Measurements from ENCODE around the gene PLK4.
"Not testable (repeated sequence)": the region's sequence is repeated elsewhere in the genome, so short reads cannot be mapped to it uniquely, and the experiment has no call there.

Gene PLK4

GRCh38 chr4:127916512-127916911 is 35.8 kb downstream of the PLK4 start:
- no peak for DNase-seq

DNA sequence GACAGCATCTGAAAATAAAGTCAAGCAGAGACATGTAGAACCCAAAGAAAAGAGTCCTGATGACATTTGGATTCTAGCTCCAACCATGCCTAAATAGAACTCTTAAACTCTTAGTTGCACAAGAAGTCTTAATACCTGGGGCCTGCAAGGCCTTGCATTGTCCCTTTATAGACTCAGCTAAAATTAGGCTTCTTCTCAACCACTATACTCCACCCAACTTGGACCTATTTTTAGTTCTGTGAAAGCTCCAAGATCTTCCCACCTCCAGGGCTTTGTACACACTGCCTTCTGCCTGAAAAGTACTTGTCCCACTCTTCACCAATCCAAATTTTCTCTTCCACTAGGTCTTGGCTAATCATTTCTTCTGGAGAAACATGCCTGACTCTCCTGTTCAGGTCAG is 36.5 kb downstream of the PLK4 start:
- DNase-seq: no peak

- DNase-seq: no peak
Measured at GRCh38 chr4:127920521-127920920, 39.8 kb downstream of the PLK4 start.

- no peak for DNase-seq
Measured at GRCh38 chr4:127922226-127922625, 41.5 kb downstream of the PLK4 start.

DNA sequence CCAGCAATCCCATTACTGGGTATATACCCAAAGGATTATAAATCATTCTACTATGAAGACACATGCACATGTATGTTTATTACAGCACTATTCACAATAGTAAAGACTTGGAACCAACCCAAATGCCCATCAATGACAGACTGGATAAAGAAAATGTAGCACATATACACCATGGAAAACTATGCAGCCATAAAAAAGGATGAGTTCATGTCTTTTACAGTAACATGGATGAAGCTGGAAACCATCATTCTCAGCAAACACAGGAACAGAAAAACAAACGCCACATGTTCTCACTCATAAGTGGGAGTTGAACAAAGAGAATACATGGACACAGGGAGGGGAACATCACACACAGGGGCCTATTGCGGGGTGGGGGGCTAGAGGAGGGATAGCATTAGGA is 45.0 kb downstream of the PLK4 start:
- not testable (repeated sequence) for DNase-seq

GRCh38 chr4:127930175-127930574 is 49.5 kb downstream of the PLK4 start:
- no peak for DNase-seq

DNA sequence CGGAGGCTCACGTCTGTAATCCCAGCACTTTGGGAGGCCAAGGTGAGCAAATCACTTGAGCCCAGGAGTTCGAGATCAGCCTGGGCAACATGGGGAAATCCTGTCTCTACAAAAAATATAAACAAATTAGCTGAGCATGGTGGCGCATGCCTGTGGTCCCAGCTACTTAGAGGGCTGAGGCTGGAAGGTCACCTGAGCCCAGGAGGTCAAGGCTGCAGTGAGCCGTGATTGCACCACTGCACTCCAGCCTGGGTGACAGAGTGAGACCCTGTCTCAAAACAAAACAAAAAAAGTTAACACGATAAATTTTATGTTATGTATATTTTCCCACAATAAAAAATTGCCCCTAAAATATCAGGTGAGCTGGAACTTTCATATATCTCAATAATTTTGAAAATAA is 51.1 kb downstream of the PLK4 start:
- not testable (repeated sequence) for DNase-seq

DNA sequence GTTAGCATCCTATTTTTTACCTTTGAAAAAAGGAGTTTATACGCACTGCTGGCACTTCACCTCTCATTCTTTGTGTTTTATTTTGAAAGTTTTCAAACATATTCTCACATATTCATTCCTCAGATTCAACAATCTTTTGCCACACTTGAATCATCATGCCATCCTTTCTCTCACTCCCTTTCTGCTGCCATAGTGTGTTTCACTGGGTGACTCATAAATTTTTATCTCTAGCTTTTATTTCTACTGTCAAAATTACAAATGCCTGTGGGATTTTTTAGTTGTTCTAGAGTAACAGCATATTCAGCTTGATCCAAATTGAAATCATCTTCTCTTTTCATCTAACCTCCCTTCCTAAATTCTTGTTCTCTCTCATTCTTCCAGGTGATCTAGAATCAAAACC is 56.3 kb downstream of the PLK4 start:
- no peak for DNase-seq
